ENCODE measurements around the gene DNASE1L2. TPM values are rescaled to one million over a fixed set of nuclear protein-coding genes. Genes with fewer than 3 reads are reported as not detected.

DNASE1L2 gene
- total RNA-seq = 1 to 10 TPM; 1.4 to 1.6 TPM
- polyA plus RNA-seq = not detected
- total RNA-seq = 0.29 to 2.2 (median 1.3) reads per million in 6 experiments

- peak in 1 of 10 donors; percentile 56 for DNase-seq
These were observed at the start of gene DNASE1L2 for GRCh38 chr16:2236337-2237101. TSS of gene DNASE1L2 (plus strand) at chr16:2236444. CDS start at chr16:2236817, 373 bp downstream.

GRCh38 chr16:2186505-2186904 lies 49.7 kb upstream of the DNASE1L2 start:
- peaks cover 0 to 1% (median 0%) of the 10 kb centered on the region in 5 donors for H3K27me3 Mint-ChIP-seq
- no peak overlapping the region for H3K4me3 Mint-ChIP-seq
- DNase-seq (no peak), ATAC-seq (no peak)
- peaks cover 0 to 6% (median under 1%) of the 10 kb centered on the region in 4 donors for H3K4me1 Mint-ChIP-seq
- H3K27ac Mint-ChIP-seq = no peak overlapping the region
- no peaks in the 10 kb centered on the region for H3K9me3 Mint-ChIP-seq
- H3K36me3 Mint-ChIP-seq = no peaks in the 10 kb centered on the region
- POLR2A ChIA-PET = no interaction called here

More at GRCh38 chr16:2236337-2237101, at the start of gene DNASE1L2:
- ATAC-seq = peak in 1 of 2 donors; percentile 32
- H3K27me3 Mint-ChIP-seq = peaks cover 0 to 8% (median 0%) of the 10 kb centered on the region in 5 donors
- POLR2A ChIA-PET = interaction anchor here (0.6 to 1.3 kb wide), 3 partner anchors 11 to 859 kb away, joined by 3 to 7 read pairs (median 3); partner anchors contain the start of gene PGP
- no peaks in the 10 kb centered on the region for H3K9me3 Mint-ChIP-seq
- H3K36me3 Mint-ChIP-seq = peaks cover 0 to 27% (median 16%) of the 10 kb centered on the region in 3 donors
- no peak within 1 kb of the TSS for H3K27ac Mint-ChIP-seq
- H3K4me3 Mint-ChIP-seq = no peak within 1 kb of the TSS
- H3K4me1 Mint-ChIP-seq = peaks cover 0 to 3% (median 0%) of the 10 kb centered on the region in 4 donors

GRCh38 chr16:2187212-2187611 lies 49.0 kb upstream of the DNASE1L2 start:
- no peak for ATAC-seq
- DNase-seq = no peak
- no peaks in the 10 kb centered on the region for H3K9me3 Mint-ChIP-seq
- H3K27ac Mint-ChIP-seq = no peak overlapping the region
- peaks cover 0 to 1% (median 0%) of the 10 kb centered on the region in 5 donors for H3K27me3 Mint-ChIP-seq
- H3K4me3 Mint-ChIP-seq = no peak overlapping the region
- POLR2A ChIA-PET = interaction anchor here (1.1 kb wide), 1 partner anchor 18 kb away, joined by 3 read pairs; the partner anchor contains the start of gene MLST8
- no peaks in the 10 kb centered on the region for H3K36me3 Mint-ChIP-seq
- H3K4me1 Mint-ChIP-seq = peaks cover 0 to 2% (median under 1%) of the 10 kb centered on the region in 4 donors

GRCh38 chr16:2188395-2188794 lies 47.8 kb upstream of the DNASE1L2 start:
- H3K4me1 Mint-ChIP-seq = no peaks in the 10 kb centered on the region
- no peak overlapping the region for H3K4me3 Mint-ChIP-seq
- no peak for DNase-seq
- ATAC-seq = no peak
- H3K9me3 Mint-ChIP-seq = no peaks in the 10 kb centered on the region
- no peak overlapping the region for H3K27ac Mint-ChIP-seq
- peaks cover 0 to 1% (median 0%) of the 10 kb centered on the region in 5 donors for H3K27me3 Mint-ChIP-seq
- POLR2A ChIA-PET = interaction anchor here (0.7 kb wide), 1 partner anchor 423 kb away, joined by 3 read pairs; no protein-coding TSS in a partner anchor
- no peaks in the 10 kb centered on the region for H3K36me3 Mint-ChIP-seq

- Mint-ChIP-seq H3K9me3 (no peaks in the 10 kb centered on the region), H3K36me3 (no peaks in the 10 kb centered on the region), H3K27me3 (peaks cover 0 to under 1% (median 0%) of the 10 kb centered on the region in 5 donors), H3K4me3 (no peak overlapping the region), H3K27ac (no peak overlapping the region), H3K4me1 (no peaks in the 10 kb centered on the region)
- no peak for DNase-seq
- ATAC-seq = no peak
- POLR2A ChIA-PET = no interaction called here
These were observed 46.9 kb upstream of the DNASE1L2 start for GRCh38 chr16:2189252-2189893.

GRCh38 chr16:2190002-2190658 lies 46.1 kb upstream of the DNASE1L2 start:
- ATAC-seq (no peak), DNase-seq (no peak)
- H3K27me3 Mint-ChIP-seq = peaks cover 0 to 5% (median 4%) of the 10 kb centered on the region in 5 donors
- no peak overlapping the region for H3K4me3 Mint-ChIP-seq
- no peaks in the 10 kb centered on the region for H3K9me3 Mint-ChIP-seq
- H3K36me3 Mint-ChIP-seq = no peaks in the 10 kb centered on the region
- no peak overlapping the region for H3K27ac Mint-ChIP-seq
- POLR2A ChIA-PET = no interaction called here
- peaks cover 2 to 5% (median 5%) of the 10 kb centered on the region in 4 donors for H3K4me1 Mint-ChIP-seq

- DNase-seq (no peak), ATAC-seq (no peak)
- Mint-ChIP-seq H3K4me3 (no peak overlapping the region), H3K27me3 (peaks cover 0 to 5% (median 4%) of the 10 kb centered on the region in 5 donors), H3K9me3 (no peaks in the 10 kb centered on the region), H3K4me1 (peaks cover 2 to 10% (median 7%) of the 10 kb centered on the region in 4 donors), H3K36me3 (no peaks in the 10 kb centered on the region), H3K27ac (no peak overlapping the region)
- POLR2A ChIA-PET = interaction anchor here (1.2 kb wide), 1 partner anchor 24 kb away, joined by 3 read pairs; the partner anchor contains the start of gene PGP
These were observed 45.4 kb upstream of the DNASE1L2 start for GRCh38 chr16:2190659-2191445.

GRCh38 chr16:2191446-2191706 lies 44.9 kb upstream of the DNASE1L2 start:
- POLR2A ChIA-PET = interaction anchor here (1.2 kb wide), 1 partner anchor 23 kb away, joined by 3 read pairs; the partner anchor contains the start of gene PGP
- no peaks in the 10 kb centered on the region for H3K36me3 Mint-ChIP-seq

GRCh38 chr16:2194166-2194834 lies 41.9 kb upstream of the DNASE1L2 start:
- Mint-ChIP-seq H3K36me3 (no peaks in the 10 kb centered on the region), H3K4me1 (peaks cover 2 to 15% (median 7%) of the 10 kb centered on the region in 4 donors), H3K9me3 (no peaks in the 10 kb centered on the region), H3K4me3 (peak overlapping the region in 4 of 10 donors; percentile 34 to 63 (median 52)), H3K27ac (no peak overlapping the region), H3K27me3 (peaks cover 6 to 26% (median 18%) of the 10 kb centered on the region in 5 donors)
- DNase-seq = no peak
- POLR2A ChIA-PET = interaction anchor here (0.5 to 3.6 kb wide), 9 partner anchors 10 to 307 kb away, joined by 3 to 13 read pairs (median 6); partner anchors contain the start of genes ABCA3, ECI1, MLST8 and RNPS1
- no peak for ATAC-seq

More at GRCh38 chr16:2191446-2191706, 44.9 kb upstream of the DNASE1L2 start:
- no peaks in the 10 kb centered on the region for H3K9me3 Mint-ChIP-seq
- DNase-seq = no peak
- no peak overlapping the region for H3K4me3 Mint-ChIP-seq
- peaks cover 2 to 10% (median 7%) of the 10 kb centered on the region in 4 donors for H3K4me1 Mint-ChIP-seq
- no peak for ATAC-seq
- H3K27ac Mint-ChIP-seq = no peak overlapping the region
- peaks cover 0 to 5% (median 4%) of the 10 kb centered on the region in 5 donors for H3K27me3 Mint-ChIP-seq

GRCh38 chr16:2194852-2195321 lies 41.4 kb upstream of the DNASE1L2 start:
- H3K27ac Mint-ChIP-seq = peak overlapping the region in 3 of 10 donors; percentile 14 to 73 (median 20)
- peak; percentile 79 to 82 for ATAC-seq
- H3K27me3 Mint-ChIP-seq = peaks cover 6 to 27% (median 18%) of the 10 kb centered on the region in 5 donors
- peaks cover 2 to 15% (median 7%) of the 10 kb centered on the region in 4 donors for H3K4me1 Mint-ChIP-seq
- peak overlapping the region in 9 of 10 donors; percentile 34 to 79 (median 59) for H3K4me3 Mint-ChIP-seq
- H3K9me3 Mint-ChIP-seq = no peaks in the 10 kb centered on the region
- H3K36me3 Mint-ChIP-seq = no peaks in the 10 kb centered on the region
- peak in 9 of 10 donors; percentile 35 to 80 (median 52) for DNase-seq
- POLR2A ChIA-PET = interaction anchor here (0.5 to 3.6 kb wide), 10 partner anchors 10 to 306 kb away, joined by 3 to 13 read pairs (median 6); partner anchors contain the start of genes ABCA3, ECI1, MLST8 and RNPS1

All from naive thymus-derived CD8-positive, alpha-beta T cell (primary cell).